Activated T-helper 1 cell treated with Interleukin-2 at 50 U/mL for 16 hours (primary cell): ENCODE data around the gene SLC24A3.

Experiments used
- DNase-seq: peaks from one replicate; pipeline ENCODE4 v3.0.0-alpha.2; 2020; ENCODE audit warnings: low read depth

Gene SLC24A3

DNA sequence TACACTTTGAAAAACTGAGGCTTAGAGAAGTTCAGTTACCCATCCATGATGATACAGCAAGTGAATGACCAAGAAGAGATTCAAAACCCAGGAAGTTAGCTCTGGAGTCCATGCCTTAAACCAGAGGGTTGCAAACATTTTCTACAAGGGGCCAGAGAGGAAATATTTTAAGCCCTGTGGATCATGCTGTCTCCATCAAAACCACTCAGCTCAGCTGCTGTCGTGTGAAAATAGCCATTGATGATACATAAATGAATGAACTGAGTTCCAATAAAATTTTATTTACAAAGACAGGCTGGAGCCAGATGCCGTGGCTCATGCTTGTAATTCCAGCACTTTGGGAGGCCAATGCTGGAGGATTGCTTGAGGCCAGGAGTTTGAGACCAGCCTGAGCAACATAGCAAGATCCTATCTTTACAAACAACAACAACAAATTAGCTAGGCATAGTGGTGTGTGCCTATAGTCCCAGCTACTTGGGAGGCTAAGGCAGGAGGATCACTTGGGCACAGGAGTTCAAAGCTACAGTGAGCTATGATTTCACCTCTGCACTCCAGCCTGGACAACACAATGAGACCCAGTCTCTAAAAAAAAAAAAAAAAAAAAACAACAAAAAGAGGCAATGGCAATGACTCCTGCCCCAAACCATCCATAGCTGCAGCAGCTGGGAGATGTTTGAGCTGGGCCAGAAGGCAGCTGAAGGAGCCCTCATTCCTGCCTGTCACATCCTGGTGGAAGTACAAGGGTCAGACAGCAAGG is 501.6 kb downstream of the SLC24A3 start:
- DNase-seq: no peak

DNA sequence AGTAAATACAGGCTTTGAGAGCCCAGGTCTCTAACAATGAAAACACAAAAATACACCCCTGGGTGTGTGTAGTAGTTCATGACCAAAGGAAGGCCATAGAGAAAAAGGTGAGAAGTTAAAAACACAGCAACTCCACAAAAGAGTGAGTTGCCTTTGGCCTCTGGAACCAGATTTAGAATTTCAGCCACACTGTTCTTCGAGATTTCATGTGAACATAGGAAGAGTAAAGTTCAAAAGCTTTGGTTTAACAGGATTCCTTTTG is 502.1 kb downstream of the SLC24A3 start:
- no peak for DNase-seq

DNA sequence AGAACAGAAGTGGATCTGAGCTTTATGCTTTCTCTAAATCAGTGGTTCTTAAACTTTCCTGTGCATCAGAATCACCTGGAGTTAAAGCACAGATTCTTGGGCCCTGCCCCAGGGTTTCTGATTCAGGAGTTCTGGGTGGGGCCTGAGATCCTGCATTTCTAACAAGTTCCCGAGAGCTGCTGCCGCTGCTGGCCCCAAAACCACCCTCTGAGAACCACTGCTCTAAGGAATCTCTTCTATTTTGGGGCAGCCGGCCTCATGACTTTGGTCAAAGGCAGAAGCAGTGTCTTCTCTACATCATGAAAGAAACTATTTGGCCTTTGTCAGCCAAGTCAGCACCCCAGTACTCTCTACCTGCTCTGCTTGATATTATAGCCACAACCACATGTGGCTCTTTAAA is 503.5 kb downstream of the SLC24A3 start:
- DNase-seq: no peak

GRCh38 chr20:19718880-19719279 is 506.4 kb downstream of the SLC24A3 start:
- no peak for DNase-seq

DNA sequence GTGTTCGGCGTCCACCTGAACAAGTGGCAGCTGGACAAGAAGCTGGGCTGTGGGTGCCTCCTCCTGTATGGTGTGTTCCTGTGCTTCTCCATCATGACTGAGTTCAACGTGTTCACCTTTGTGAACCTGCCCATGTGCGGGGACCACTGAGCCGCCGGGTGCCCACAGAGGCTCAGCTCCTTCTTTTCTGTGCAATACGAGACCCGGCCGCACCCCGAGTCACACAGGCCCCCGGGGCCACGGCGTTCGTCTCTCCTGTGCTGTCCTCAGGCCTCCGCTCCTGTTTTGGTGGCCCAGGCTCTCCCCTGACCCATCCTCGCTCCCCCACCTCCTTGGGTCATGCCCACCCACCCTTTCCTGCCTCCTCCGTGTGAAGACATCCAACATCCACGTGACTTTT is 508.5 kb downstream of the SLC24A3 start:
- DNase-seq: no peak

GRCh38 chr20:19723051-19723450 is 510.6 kb downstream of the SLC24A3 start:
- no peak for DNase-seq

GRCh38 chr20:19723813-19724430 is 511.5 kb downstream of the SLC24A3 start:
- no peak for DNase-seq

DNA sequence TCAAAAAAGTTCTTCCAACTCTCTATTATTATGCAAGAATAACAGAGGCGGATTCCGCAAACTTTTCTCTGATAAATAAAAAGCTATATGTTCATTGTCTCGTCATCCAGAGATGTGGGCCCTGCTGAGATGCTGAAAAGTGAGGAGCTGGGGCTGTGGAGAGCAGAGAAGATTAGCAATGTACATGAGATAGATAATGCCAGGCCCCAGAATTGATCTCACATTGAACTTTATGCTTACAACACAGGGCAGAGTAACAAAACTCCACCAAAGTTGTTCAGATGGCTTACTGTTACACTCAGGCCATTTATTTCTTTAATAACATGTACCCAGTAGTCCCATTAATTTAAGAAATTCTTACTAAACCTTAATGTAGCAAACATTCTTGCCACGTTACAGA is 512.9 kb downstream of the SLC24A3 start:
- DNase-seq: no peak

- DNase-seq: no peak
Measured at GRCh38 chr20:19725814-19726525, 513.5 kb downstream of the SLC24A3 start.

- DNase-seq: no peak
Measured at GRCh38 chr20:19727251-19727847, 514.9 kb downstream of the SLC24A3 start.

DNA sequence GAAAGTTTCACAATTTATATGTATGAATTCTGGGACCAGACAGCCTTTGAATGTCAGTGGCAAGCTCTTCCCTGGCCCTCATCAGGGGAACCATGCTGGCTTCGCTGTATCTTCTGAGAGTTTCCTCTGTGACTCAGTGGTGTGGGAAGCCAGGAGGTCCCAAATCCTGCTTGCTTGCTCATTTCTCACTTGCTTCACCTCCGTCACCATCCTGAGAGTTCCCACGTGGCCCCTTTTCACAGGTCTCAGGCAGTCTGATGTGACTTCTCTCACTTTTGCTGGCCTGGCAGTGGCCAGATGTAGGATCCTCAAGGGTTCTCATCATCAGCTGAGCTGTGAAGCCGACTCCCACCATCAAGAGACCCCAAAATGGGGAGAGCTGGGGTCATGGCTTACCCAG is 517.2 kb downstream of the SLC24A3 start:
- no peak for DNase-seq

GRCh38 chr20:19730706-19731105 is 518.3 kb downstream of the SLC24A3 start:
- DNase-seq: no peak

GRCh38 chr20:19734811-19735210 is 522.4 kb downstream of the SLC24A3 start:
- DNase-seq: no peak

DNA sequence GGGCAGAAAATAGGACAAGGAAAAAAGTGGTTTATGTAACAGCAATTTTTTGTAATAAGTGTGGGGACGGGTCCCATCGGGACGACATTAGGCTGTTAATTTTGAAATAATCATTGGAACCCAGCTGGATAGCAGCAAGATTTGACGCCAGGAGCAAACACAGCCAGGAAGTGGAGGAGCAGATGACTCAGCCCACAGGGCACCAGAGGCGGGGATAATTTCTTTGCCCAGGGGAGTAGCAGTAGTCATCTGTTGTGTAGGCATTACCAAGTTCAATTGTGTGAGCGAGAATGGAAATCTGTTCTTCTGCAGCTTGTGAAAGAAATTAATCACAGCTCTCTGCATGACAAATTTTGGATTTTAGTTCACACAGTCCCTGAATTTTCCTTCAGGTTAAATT is 523.0 kb downstream of the SLC24A3 start:
- DNase-seq: no peak

DNA sequence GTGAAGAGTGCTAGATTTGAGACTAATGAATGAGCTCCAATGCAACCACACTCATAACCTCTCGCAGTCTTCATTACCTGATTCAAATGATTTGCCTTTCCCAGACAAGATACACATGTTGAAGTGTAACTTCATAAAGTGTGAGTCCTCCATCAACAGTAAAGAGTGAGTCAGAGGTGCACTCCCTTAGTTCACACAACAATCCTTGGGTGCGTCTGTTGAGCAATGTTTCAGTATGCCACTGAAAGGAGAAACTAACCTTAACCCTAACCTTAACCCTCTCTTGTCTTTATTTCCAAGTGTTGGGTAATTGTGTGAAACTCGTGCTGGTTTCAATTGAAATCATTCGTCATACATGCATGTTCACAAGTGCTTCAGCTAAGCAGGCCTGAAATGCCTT is 524.6 kb downstream of the SLC24A3 start:
- no peak for DNase-seq

GRCh38 chr20:19738951-19739350 is 526.5 kb downstream of the SLC24A3 start:
- no peak for DNase-seq

DNA sequence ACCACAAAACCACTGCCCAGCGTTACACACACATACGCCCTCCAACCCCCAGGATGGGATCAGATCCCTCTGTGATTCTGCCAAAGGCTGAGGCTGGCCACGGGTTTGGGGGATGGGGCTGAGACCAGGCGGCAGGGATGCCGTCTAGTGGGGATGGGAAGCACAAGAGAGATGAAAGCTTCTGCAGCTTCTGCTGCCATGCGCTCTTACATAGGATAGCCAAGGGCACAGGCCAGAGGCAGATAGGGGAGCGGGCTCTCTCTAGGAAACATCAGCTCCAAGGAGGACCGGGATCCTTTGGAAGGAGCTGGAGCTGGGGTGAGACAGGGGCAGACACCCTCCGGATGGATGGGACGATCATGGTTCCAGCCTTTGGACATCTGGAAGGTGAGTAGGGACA is 526.9 kb downstream of the SLC24A3 start:
- DNase-seq: no peak

DNA sequence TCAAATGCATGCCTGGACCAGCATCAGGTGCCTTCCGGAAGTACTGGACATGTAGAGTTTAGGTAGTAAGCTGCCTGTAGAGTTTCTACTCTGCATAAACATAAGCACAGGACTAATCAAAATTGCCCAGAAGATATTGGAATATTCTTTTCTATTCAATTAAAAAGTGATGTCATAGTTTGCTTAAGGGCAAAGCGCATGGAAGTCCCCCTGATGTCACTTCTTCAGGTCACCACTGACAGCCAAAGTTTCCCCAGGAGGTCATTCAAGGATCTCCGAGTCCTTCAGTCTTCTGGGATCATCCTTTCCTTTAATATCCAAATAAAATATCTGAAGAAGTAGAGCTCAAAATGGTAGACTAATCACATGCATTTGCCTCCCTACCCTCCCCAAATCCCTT is 528.1 kb downstream of the SLC24A3 start:
- DNase-seq: no peak

DNA sequence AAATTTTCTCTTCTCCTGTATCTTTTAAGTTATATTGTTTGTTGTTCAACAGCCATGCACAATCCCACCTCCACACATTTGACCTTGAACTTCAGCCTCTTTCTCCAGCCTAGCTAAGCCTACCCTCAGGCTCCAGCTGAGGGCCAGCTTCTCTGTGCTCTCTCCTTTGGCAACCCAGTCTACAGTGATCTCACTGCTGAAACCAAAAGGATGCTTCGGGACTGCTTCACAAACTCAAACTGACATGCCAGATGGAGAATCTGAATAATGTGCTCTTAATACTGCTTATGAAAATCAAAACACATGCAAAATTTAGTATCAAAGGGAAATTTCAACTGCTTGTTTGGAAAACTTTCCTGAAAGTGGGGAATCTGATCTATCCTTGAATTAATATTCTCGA is 529.5 kb downstream of the SLC24A3 start:
- DNase-seq: no peak

DNA sequence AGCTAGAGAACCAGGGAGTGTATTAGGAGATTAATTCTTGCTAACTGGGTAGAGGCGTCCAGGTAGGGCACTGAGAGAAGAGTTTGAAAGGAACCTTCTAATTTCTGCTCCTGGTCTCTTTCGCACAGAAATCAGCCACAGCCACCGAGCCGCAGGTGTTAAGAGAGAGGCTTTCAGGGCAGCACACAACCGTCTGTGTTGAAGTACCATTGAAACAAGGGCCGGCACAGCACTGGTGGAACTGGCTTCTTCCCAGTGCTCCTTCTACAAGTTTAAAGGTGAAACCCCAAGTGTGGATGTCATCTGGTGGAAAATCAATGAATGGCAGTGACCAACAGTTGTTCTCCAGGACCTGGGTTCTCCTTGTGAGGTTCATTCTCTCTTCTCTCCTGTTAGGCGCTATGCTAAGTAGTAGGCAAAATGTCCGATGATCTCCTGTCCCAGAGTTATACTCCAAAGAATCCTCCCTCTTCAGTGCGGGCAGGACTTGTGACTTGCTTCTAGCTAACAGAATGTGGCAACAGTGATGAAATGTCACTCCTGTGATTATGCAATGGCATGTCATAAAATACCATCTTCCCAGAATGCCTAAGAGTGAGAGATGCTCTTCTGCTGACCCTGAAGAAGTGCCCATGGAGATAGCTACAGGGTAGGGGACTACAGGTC is 530.7 kb downstream of the SLC24A3 start:
- DNase-seq: no peak

GRCh38 chr20:19743640-19743995 is 531.2 kb downstream of the SLC24A3 start:
- no peak for DNase-seq

GRCh38 chr20:19745106-19745505 is 532.7 kb downstream of the SLC24A3 start:
- no peak for DNase-seq

- DNase-seq: no peak
Measured at GRCh38 chr20:19745584-19745983, 533.1 kb downstream of the SLC24A3 start.
